ENCODE data around the gene LAMA2.

The LAMA2 gene

DNA sequence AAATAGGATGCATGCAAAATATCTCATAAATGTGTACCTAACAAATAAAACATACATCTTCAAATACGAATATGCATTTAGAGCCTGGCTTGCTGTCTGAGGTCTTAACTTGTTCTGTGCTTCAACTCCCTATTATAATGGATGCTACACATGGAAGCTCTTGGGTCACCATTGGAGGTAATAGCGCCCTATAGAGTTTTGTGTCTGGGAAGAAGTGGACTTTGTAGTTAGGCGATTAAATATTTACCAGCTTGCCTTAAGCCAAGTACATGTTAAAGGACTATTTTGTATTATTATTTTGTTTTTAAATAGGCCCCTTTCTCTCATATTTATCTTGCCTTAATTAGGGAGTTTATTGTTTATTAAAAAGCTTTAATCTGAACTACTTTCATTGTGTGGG is 107.4 kb downstream of the LAMA2 start:
- no peak overlapping the region for H3K9ac ChIP-seq (ENCODE audit: low read length)
- H3K9me3 ChIP-seq (ENCODE audit: control insufficient read depth, low read length) = no peaks in the 10 kb centered on the region
- no peaks in the 10 kb centered on the region for H3K36me3 ChIP-seq (ENCODE audit: control insufficient read depth, insufficient read depth, low read length)
- no peak overlapping the region for H3K4me3 ChIP-seq (ENCODE audit: low read length)
- H3K4me1 ChIP-seq (ENCODE audit: control insufficient read depth, insufficient read depth, low read length) = no peaks in the 10 kb centered on the region
- H3K27me3 ChIP-seq (ENCODE audit: control insufficient read depth, insufficient read depth, low read length) = no peaks in the 10 kb centered on the region

DNA sequence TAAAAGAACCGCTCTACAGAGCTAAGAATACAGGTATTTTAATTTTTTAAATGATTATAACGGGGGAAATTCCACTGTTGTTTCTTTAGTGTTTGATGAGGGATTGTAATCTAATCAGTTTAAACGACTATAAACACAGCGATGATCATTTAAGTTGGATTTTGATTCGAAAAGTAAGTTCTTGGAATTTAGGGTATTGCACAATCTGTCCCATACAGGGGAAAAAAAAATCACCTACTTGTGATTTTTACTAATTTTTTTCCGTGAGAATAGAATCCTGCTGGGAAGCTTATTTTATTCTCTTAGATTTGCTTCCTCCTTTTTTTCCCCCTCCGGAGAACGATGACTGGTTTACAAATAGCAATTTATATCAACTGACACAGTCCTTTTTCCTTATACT is 108.0 kb downstream of the LAMA2 start:
- no peak overlapping the region for H3K9ac ChIP-seq (ENCODE audit: low read length)
- H3K9me3 ChIP-seq (ENCODE audit: control insufficient read depth, low read length) = no peaks in the 10 kb centered on the region
- H3K4me1 ChIP-seq (ENCODE audit: control insufficient read depth, insufficient read depth, low read length) = no peaks in the 10 kb centered on the region
- H3K4me3 ChIP-seq (ENCODE audit: low read length) = no peak overlapping the region
- H3K36me3 ChIP-seq (ENCODE audit: control insufficient read depth, insufficient read depth, low read length) = no peaks in the 10 kb centered on the region
- H3K27me3 ChIP-seq (ENCODE audit: control insufficient read depth, insufficient read depth, low read length) = no peaks in the 10 kb centered on the region

DNA sequence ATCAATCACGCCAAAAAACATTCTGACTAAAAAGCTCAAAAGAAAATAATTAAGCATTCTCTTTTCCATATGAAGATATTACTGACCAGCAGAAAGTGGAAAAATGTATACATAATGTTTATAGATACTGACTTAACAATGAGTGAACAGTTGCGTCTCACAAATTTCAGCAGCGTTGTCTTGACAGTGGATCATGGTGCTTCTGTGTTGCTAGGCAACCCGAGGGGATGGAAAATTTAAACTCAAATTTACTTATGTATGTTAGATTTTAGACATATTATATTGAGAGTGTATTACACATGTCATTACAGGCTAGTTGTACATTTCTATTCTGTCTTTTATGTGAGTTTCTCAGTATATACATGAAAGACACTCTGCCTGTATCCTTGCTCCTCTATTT is 110.2 kb downstream of the LAMA2 start:
- H3K27me3 ChIP-seq (ENCODE audit: control insufficient read depth, insufficient read depth, low read length) = no peaks in the 10 kb centered on the region
- no peaks in the 10 kb centered on the region for H3K4me1 ChIP-seq (ENCODE audit: control insufficient read depth, insufficient read depth, low read length)
- H3K4me3 ChIP-seq (ENCODE audit: low read length) = no peak overlapping the region
- no peaks in the 10 kb centered on the region for H3K9me3 ChIP-seq (ENCODE audit: control insufficient read depth, low read length)
- no peaks in the 10 kb centered on the region for H3K36me3 ChIP-seq (ENCODE audit: control insufficient read depth, insufficient read depth, low read length)
- H3K9ac ChIP-seq (ENCODE audit: low read length) = no peak overlapping the region

DNA sequence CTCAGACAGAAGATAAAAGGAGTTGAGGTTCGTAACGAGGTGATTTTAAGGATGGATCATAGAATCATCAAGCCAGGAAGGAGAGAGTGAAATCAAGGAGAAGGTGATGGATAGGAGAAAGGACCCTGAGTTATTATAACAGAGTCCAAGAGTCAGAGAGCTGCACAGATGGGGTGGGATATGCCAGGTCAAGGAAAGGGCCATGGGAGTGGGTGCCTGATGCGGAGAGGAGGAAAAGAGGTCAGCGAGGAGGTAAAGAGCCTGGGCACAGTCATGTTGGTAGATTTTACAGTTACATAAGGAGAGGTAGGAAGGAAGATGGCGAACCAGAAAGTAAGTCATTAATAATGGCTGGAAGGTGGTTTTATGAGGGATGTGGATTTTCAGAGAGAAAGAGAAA is 114.9 kb downstream of the LAMA2 start:
- H3K27me3 ChIP-seq (ENCODE audit: control insufficient read depth, insufficient read depth, low read length) = no peaks in the 10 kb centered on the region
- H3K9me3 ChIP-seq (ENCODE audit: control insufficient read depth, low read length) = no peaks in the 10 kb centered on the region
- no peaks in the 10 kb centered on the region for H3K36me3 ChIP-seq (ENCODE audit: control insufficient read depth, insufficient read depth, low read length)
- H3K9ac ChIP-seq (ENCODE audit: low read length) = no peak overlapping the region
- no peak overlapping the region for H3K4me3 ChIP-seq (ENCODE audit: low read length)
- H3K4me1 ChIP-seq (ENCODE audit: control insufficient read depth, insufficient read depth, low read length) = no peaks in the 10 kb centered on the region

DNA sequence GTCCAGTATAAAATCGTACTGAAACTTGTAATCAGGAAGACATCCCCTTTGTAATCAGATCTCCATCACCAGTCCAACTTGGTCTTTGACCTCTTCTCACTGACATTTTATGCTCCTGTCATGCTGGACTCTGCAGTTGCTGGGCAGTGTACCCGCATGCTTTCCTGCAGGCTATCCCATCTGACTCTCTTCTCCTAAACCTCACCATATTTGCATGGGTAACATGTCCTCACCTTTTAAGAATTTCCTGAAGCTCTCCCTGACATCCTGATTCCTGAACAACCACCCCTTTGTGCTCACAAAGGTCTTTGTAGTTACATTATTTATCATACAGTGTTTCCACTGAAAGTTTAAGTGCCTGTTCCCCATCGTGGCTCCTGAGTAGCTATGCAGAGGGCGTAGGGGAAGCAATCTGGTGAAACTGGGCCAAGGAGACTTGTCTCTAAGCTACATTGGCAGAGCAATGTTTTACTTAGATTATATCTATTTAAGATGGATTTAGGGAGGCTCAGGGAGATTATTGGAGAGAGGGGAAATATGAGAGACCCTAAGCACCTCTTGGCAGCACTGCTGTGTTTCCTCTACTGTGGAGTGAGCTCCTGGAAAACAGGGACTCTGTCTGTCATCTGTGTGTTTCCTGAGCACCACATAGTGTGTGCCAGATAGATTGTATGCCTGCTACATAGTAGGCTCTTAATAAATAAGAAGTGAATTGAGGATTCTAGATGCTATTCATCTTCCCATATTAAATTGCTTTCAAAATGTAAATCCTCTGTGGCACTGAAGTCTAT is 124.0 kb downstream of the LAMA2 start:
- no peaks in the 10 kb centered on the region for H3K9me3 ChIP-seq (ENCODE audit: control insufficient read depth, low read length)
- no peaks in the 10 kb centered on the region for H3K36me3 ChIP-seq (ENCODE audit: control insufficient read depth, insufficient read depth, low read length)
- no peak overlapping the region for H3K9ac ChIP-seq (ENCODE audit: low read length)
- no peaks in the 10 kb centered on the region for H3K4me1 ChIP-seq (ENCODE audit: control insufficient read depth, insufficient read depth, low read length)
- no peak overlapping the region for H3K4me3 ChIP-seq (ENCODE audit: low read length)
- no peaks in the 10 kb centered on the region for H3K27me3 ChIP-seq (ENCODE audit: control insufficient read depth, insufficient read depth, low read length)

DNA sequence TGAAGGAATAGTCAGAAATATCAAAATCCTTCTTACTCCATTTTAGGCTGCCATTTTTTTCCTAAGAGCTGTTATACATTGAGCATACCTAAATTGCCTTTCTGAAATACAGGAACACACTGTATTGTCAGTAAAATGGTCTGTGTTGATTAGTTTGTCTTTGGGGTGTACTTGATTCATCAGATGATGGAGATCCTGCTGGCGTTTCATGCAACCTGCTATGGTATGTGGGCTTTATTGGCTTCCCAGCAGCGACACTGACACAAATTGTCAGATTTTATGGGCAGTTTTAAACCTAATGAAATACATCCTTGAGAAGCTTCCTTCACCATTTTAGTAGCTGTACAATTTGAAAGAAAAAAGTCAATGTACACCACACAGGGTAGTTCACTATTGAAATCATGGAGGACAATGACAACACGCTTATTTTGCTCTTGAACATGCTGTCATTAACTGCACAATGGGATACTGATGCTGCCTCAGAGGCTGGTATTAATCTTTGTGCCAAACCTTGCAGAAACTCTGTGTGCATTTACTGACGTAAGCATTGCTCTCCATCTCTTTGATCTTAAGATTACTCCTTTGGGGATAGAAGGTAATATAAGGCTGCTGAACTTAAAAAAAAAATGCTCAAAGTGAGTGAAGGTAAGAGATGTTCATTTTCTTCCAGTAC is 124.9 kb downstream of the LAMA2 start:
- H3K9ac ChIP-seq (ENCODE audit: low read length) = no peak overlapping the region
- no peaks in the 10 kb centered on the region for H3K4me1 ChIP-seq (ENCODE audit: control insufficient read depth, insufficient read depth, low read length)
- no peaks in the 10 kb centered on the region for H3K36me3 ChIP-seq (ENCODE audit: control insufficient read depth, insufficient read depth, low read length)
- no peak overlapping the region for H3K4me3 ChIP-seq (ENCODE audit: low read length)
- H3K9me3 ChIP-seq (ENCODE audit: control insufficient read depth, low read length) = no peaks in the 10 kb centered on the region
- H3K27me3 ChIP-seq (ENCODE audit: control insufficient read depth, insufficient read depth, low read length) = no peaks in the 10 kb centered on the region

DNA sequence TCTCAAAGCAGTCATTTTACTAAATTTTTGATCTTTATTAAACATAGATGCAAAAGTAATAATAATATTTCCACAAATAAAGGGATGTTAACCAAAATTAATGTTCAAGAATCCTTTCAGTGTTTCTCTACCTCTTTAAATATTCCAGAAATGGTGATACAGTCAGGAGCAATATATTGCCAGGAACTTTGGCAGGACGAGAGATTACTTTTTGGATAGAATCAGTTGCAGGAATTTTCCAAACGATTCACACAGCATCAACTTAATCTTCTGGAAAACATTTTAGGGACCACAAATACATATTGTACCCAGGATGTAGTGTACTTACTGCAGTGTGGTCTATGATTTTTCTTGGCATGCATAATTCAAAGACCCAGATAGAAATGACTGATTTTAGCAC is 125.7 kb downstream of the LAMA2 start:
- Histone ChIP-seq H3K9me3 (ENCODE audit: control insufficient read depth, low read length) (no peaks in the 10 kb centered on the region), H3K4me3 (ENCODE audit: low read length) (no peak overlapping the region), H3K27me3 (ENCODE audit: control insufficient read depth, insufficient read depth, low read length) (no peaks in the 10 kb centered on the region), H3K4me1 (ENCODE audit: control insufficient read depth, insufficient read depth, low read length) (no peaks in the 10 kb centered on the region), H3K9ac (ENCODE audit: low read length) (no peak overlapping the region), H3K36me3 (ENCODE audit: control insufficient read depth, insufficient read depth, low read length) (no peaks in the 10 kb centered on the region)

DNA sequence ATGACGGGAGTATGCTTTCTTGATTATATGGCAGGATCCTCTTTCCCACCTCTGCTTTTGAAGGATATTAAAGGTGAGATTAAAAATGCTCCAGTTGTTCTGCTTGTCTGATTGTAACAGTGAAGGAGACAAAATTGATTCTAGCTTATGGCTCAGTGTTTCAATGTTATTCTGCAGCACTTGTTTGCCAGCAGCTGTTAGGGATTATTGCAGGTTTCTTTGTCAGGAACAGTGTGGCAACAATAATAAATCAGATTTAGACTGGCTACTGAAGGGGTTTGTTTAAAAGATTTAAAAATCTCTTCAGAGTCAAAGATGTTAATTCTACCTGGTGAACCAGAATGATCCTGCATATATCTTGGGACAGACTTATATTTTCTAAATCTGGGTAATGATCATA is 126.9 kb downstream of the LAMA2 start:
- no peaks in the 10 kb centered on the region for H3K4me1 ChIP-seq (ENCODE audit: control insufficient read depth, insufficient read depth, low read length)

DNA sequence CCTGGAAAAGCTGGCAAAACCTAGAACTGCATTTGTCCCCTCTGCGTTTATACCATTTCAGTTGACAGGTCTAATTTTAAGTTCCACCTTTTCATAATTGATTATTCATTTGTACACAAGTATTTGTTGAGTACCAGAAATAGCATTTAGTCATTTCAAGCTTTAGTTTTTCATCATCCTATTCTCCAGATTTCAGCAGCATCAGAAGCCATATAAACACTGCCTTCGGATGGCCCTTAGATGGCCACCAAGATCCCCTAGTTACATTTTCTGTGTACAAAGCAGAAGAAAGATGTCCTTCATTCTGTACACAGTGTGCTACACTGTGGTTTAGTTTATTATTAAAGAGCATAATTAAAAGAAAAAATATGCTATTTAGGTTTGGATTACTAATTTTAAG is 131.4 kb downstream of the LAMA2 start:
- H3K4me3 ChIP-seq (ENCODE audit: low read length) = no peak overlapping the region
- H3K9me3 ChIP-seq (ENCODE audit: control insufficient read depth, low read length) = no peaks in the 10 kb centered on the region
- no peaks in the 10 kb centered on the region for H3K27me3 ChIP-seq (ENCODE audit: control insufficient read depth, insufficient read depth, low read length)
- H3K9ac ChIP-seq (ENCODE audit: low read length) = no peak overlapping the region
- H3K4me1 ChIP-seq (ENCODE audit: control insufficient read depth, insufficient read depth, low read length) = no peaks in the 10 kb centered on the region
- H3K36me3 ChIP-seq (ENCODE audit: control insufficient read depth, insufficient read depth, low read length) = no peaks in the 10 kb centered on the region

More for the DNA sequence above, 126.9 kb downstream of the LAMA2 start:
- no peaks in the 10 kb centered on the region for H3K9me3 ChIP-seq (ENCODE audit: control insufficient read depth, low read length)
- no peak overlapping the region for H3K9ac ChIP-seq (ENCODE audit: low read length)
- no peak overlapping the region for H3K4me3 ChIP-seq (ENCODE audit: low read length)
- no peaks in the 10 kb centered on the region for H3K36me3 ChIP-seq (ENCODE audit: control insufficient read depth, insufficient read depth, low read length)
- no peaks in the 10 kb centered on the region for H3K27me3 ChIP-seq (ENCODE audit: control insufficient read depth, insufficient read depth, low read length)

DNA sequence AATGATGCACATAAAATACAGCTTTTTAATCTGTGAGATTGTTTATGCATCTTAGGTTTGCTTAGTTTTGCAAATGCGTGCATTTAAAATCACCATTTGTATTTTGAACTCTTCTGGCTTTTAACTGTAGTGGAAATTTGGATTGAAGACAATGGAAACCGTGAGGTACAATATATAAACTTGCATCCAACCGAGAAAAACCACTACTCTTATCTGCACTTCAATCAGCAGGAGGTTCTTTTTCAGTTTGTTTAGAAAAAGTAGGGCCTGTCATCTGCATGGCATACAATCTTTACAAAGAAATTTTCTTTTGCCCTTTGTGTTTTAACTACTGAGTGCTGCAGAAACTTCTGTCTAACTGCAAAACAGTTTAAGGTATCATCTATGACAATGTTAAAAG is 132.8 kb downstream of the LAMA2 start:
- Histone ChIP-seq H3K27me3 (ENCODE audit: control insufficient read depth, insufficient read depth, low read length) (no peaks in the 10 kb centered on the region), H3K4me3 (ENCODE audit: low read length) (no peak overlapping the region)

DNA sequence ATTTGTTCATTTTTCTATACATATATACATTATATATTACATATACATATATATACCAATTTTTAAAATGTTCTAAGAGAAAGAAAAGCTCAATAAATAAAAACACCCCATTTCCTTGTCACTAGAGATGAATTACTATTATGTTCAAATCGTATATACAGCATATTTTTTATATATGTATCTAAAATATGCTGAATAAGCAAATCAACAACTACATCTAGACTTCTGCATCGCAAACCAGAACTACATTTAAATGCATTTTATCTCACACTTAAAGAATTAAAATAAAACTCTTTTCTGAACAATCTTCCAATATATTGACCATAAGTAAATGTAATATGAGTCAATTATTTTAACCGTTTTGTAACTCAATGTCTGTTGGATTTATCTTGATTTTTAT is 133.9 kb downstream of the LAMA2 start:
- Histone ChIP-seq H3K9me3 (ENCODE audit: control insufficient read depth, low read length) (no peaks in the 10 kb centered on the region), H3K36me3 (ENCODE audit: control insufficient read depth, insufficient read depth, low read length) (no peaks in the 10 kb centered on the region), H3K4me1 (ENCODE audit: control insufficient read depth, insufficient read depth, low read length) (no peaks in the 10 kb centered on the region)

More for the DNA sequence above, 132.8 kb downstream of the LAMA2 start:
- H3K4me1 ChIP-seq (ENCODE audit: control insufficient read depth, insufficient read depth, low read length) = no peaks in the 10 kb centered on the region
- H3K36me3 ChIP-seq (ENCODE audit: control insufficient read depth, insufficient read depth, low read length) = no peaks in the 10 kb centered on the region
- H3K9me3 ChIP-seq (ENCODE audit: control insufficient read depth, low read length) = no peaks in the 10 kb centered on the region
- H3K9ac ChIP-seq (ENCODE audit: low read length) = no peak overlapping the region

DNA sequence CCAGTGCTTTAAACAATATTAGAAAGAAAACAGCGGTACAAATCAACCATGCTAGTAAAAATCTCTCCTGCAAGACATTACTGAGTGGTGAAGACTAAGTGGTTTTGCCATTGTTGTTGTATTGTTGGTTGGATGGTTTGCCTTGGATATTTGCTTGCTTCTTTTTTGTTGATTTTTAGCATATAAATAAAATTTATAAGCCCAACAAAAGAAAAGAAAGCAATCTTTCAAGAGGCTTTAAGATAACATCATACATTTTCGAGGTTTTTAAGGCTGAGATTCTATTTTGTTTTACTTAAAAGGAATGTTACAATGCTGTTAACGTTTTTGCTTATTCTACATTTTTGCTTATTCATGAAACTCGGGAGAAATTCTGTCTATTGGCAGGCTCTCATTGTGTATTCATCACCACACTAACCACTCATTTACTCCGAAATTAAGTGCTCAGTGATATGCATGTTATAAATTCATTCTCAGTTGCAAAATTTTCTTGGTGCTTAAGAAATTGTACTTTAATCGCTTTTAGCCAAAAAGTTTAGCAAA is 139.1 kb downstream of the LAMA2 start:
- no peak overlapping the region for H3K4me3 ChIP-seq (ENCODE audit: low read length)
- H3K9me3 ChIP-seq (ENCODE audit: control insufficient read depth, low read length) = no peaks in the 10 kb centered on the region
- H3K36me3 ChIP-seq (ENCODE audit: control insufficient read depth, insufficient read depth, low read length) = no peaks in the 10 kb centered on the region
- H3K4me1 ChIP-seq (ENCODE audit: control insufficient read depth, insufficient read depth, low read length) = no peaks in the 10 kb centered on the region
- H3K9ac ChIP-seq (ENCODE audit: low read length) = no peak overlapping the region
- H3K27me3 ChIP-seq (ENCODE audit: control insufficient read depth, insufficient read depth, low read length) = no peaks in the 10 kb centered on the region

More for the DNA sequence above, 133.9 kb downstream of the LAMA2 start:
- H3K9ac ChIP-seq (ENCODE audit: low read length) = no peak overlapping the region
- H3K4me3 ChIP-seq (ENCODE audit: low read length) = no peak overlapping the region
- no peaks in the 10 kb centered on the region for H3K27me3 ChIP-seq (ENCODE audit: control insufficient read depth, insufficient read depth, low read length)
